Activated CD8-positive, alpha-beta memory T cell treated with anti-CD3 and anti-CD28 coated beads for 4 hours (primary cell): ENCODE measurements around the gene POF1B.

ENCODE experiments used
- DNase-seq, 2 donors: peaks; one replicate each; pipeline ENCODE4 v3.0.0-alpha.2; 2020; ENCODE audit warnings: low read depth in 2 of 2

Gene POF1B

GRCh38 chrX:85243761-85244449, 135.6 kb downstream of the POF1B start, which contains the start of the genes SATL1 and ZNF711:
SATL1 (minus strand) TSS chrX:85243779; CDS start chrX:85108968, 134,811 bp downstream.
ZNF711 (plus strand) TSS chrX:85243991; CDS start chrX:85247573, 3,582 bp downstream.
- no peak for DNase-seq

- no peak for DNase-seq
Observed at GRCh38 chrX:85243155-85243554, 136.3 kb downstream of the POF1B start.
